CD4-positive, alpha-beta T cell treated with Interleukin-17A for 1 hour (primary cell): ENCODE measurements around the gene PNPLA7.
"Not testable (repeated sequence)": the region's sequence is repeated elsewhere in the genome, so short reads cannot be mapped to it uniquely, and the experiment has no call there.

Experiments
- DNase-seq: peaks from one replicate; pipeline ENCODE4 v3.0.0-alpha.2; 2020

PNPLA7 gene

DNA sequence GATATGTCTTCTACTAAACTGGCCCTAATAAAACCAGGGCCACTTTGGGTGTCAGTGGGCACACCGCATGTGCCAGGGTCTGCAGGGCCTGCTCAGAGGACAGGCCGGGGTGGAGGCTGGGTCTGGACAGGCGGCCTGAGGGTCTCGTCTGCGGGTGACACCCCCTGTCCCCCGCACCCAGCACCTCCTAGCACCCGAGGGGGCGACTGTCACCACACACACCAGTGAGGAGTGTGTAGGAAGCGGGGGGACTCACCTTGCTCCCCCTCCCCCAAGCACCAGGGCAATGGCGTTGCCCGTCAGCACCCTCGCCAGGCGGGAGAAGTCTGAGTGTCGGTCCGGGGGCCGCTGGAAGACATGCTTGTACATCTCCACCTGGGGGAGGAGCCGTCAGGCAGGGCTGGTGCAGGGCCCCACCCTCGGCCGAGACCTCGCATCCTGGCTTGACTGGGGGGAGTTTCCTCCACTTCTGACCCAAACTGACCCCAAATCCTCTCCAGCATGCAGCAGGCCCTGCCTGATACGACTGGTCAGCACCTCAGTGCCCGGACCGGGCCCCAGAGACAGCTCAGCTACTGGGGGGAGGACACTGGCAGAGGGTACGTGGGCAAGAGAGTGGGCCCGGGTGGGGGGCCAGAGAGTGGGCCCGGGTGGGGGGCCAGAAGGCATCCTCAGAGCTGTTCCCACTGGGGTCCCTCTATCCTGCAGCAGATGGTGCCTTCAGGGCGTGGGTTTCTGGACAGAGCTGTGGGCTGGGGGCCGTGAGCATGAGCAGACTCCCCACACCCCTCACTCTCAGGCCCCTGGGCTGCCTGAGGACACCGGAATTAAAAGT, 72.2 kb downstream of the PNPLA7 start:
- DNase-seq, result no peak

GRCh38 chr9:137476856-137477255, 73.3 kb downstream of the PNPLA7 start:
- DNase-seq, result no peak

DNA sequence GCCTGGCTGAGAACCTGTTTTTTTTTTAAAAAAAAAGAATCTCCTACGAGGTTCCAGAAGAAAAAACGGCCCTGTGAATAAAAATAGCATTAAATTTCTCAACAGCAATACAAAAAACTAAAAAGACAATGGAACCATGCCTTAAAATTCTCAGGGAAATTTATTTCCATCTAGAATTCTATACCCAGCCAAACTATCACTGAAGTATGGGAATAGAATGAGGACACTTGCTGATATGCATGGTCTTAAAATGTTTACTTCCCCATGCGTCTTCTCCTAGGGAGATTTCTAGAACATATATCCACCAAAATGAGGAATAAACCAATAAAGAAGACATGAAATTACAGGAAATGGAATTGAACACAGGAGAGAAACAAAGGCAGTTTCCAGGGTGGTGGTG, 74.5 kb downstream of the PNPLA7 start:
- no peak for DNase-seq

GRCh38 chr9:137474271-137474670, 75.9 kb downstream of the PNPLA7 start:
- DNase-seq, result no peak

GRCh38 chr9:137470785-137471184, 79.4 kb downstream of the PNPLA7 start:
- DNase-seq, result no peak

DNA sequence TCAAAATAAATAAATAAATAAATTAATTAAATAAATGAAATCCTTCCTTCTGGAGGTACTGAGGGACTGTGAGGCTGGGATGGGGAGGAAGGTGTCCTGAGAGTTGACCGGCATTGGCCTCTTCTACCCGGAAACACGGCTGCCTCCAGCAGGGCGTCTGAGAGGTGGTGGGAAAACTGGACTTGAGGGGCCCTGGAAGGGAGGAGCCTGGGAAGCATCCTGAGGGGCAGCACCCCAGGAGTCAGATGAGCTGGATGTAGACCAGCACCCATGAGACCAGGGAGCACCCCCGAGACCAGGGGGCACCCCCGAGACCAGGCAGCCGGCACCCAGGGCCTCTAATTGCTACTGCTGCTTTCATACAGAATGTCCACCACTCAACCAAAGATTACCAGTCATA, 82.3 kb downstream of the PNPLA7 start:
- DNase-seq, result no peak

- DNase-seq, result no peak
Observed at GRCh38 chr9:137467161-137467581, 83.0 kb downstream of the PNPLA7 start.

GRCh38 chr9:137466389-137467085, 83.7 kb downstream of the PNPLA7 start:
- DNase-seq, result not testable (repeated sequence)

DNA sequence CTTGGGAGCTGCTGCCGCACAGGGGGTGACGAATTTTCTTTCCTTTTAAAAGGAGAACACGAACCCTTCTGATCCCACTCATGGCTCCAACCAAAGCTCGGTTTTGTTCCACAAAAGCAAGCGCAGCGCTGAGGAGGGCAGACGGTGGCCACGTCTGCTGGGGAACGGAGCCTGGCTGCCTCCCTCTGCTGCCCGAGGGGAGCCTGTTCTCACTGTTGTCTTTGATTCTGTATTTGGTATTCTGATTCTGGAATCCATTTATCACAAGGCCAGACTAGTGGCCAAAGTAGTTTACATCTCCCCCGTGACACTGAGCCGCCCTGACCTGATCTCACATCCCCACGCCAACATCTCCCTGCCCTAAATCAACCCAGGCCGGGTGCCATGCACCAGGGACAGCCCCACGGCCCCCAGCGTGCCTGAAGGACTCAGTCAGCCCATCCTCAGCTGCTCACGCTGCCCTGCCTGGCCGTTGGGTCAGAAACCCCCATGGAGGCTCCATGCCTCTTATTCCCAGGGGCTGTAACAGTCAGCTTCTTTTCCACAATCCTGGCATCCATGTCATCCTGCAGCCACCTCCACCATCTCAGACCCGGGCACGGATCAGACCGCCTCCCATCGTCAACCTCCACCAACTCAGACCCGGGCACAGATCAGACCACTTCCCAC, 84.3 kb downstream of the PNPLA7 start:
- no peak for DNase-seq

GRCh38 chr9:137465000-137465719, 85.0 kb downstream of the PNPLA7 start:
- DNase-seq, result no peak

DNA sequence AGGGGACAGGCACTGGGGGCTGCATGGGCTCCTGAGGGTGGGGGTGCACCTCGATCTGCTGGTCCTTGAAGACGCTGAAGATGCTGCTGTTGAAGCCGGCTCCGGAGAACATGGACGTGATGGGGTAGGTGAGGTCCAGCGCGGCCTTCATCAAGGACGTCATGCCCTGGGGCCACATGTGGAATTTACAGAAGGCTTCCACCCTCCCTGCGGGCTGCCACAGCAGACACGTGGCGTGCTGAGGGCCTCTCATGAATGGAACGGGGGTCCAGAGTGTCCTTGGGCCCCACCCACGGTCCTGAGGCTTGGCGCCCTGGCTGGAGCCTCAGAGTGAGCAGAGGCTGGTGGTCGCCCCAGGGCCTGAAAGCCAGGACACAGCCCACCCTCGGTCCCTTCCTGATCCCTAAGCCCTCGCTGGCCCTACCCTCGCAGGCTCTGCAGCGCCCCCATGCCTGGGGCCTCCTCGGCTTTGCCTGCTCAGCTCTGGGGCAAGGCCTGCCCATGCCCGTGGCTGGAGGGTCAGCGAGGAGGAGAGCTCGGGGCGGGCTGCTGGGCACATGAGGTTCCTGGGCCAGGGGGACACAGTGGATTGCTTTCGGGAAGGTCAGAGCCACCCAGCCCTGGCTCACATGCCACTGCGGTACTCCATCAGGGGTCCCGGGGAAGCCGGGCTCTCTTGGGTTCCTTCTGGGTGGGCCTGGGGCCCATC, 85.8 kb downstream of the PNPLA7 start:
- no peak for DNase-seq

- no peak for DNase-seq
Observed at GRCh38 chr9:137463931-137464290, 86.3 kb downstream of the PNPLA7 start.

GRCh38 chr9:137462986-137463930, 86.9 kb downstream of the PNPLA7 start:
- DNase-seq, result no peak

DNA sequence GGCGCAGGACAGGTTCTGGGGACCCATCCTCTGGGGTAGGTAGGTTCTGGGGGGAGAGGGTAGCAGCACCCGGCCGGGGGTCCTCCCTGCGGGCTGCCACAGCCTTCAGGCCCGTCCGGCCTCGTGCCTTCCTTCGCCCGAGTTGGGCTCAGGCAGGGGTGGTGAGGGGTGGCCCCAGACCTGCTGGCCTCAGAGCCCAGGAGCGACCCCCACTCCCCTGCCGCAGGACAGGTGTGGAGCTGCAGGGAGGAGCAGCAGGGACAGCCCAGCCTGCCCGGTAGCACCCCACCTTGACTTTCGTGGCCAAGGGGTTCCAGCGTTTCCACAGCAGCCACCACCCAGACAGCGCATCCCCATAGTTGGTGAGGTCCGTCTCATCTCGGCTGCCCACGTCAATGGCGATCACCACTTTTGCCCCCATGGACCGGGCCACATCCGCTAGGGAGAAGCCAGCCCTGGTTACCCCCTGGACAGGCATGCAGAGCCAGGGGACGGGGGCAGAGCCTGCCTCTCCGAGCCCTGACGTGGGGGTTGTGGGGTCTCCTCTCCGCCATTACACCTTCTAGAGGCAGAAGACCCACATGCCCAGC, 87.7 kb downstream of the PNPLA7 start:
- no peak for DNase-seq

- peak; percentile 91 for DNase-seq
Observed at GRCh38 chr9:137461663-137462395, 88.4 kb downstream of the PNPLA7 start.

DNA sequence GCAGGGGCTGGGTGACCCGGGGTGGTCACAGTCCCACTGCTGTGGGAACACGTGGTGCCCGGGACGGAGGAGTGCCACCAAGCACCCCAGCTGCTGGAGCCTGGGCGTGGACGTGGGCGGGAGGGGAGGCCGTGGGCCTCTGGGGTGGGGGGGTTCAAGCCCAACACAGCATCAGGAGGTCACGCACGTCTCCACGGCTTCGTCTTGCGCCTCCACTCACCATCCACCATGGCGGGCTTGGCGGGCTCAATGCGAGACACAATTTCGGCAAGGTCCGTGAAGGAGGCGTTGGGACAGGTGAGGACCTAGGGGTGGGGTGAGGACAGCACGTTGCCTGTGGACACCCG, 88.9 kb downstream of the PNPLA7 start:
- no peak for DNase-seq

DNA sequence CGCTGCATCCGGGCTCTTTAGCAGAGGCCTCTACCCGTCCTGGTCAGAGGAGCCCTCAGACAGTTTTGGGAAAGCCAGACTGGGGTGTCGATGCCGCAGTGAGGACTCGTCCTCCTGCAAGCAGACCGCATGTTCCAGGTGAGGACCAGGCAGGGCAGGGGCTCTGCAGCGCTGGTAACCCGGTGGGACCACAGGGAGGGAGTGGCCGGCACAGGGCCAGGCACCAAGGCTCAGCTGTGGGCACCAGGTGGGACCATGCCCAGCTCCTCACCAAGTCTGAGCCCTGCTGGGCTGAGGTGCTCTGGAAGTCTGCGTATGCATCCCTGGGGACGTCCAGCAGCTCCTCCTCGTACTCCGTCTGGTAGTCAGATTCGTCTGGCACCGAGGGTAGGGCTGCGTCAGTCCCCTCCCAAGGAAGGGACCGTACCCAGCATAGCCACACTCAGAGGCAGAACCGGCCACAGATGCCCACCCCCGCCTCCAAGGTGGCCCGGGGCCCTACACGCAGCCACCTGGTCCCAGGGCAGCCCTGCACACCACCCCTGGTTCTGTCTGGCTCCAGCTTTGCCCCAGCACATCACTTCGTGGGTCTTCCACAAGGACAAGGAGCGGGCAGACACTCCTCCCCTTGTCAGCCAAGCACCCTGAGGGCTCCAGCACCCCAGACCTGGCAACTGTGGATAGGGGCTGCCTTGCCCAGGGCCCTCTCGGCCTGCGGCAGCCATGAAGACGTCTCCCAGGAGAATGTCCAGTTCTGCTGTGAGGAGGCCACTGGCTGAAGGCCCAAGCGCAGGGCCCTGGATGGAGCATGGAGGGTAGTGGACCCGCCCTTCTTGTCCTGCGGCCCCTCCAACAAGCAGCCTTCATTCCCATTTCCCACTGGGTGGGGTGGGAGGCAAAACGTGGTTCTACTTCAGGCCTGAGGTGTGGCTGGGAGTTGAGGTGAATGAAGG, 89.6 kb downstream of the PNPLA7 start:
- DNase-seq, result no peak

GRCh38 chr9:137459601-137460362, 90.4 kb downstream of the PNPLA7 start:
- no peak for DNase-seq
